Hepatic stellate cell (primary cell): ENCODE measurements around the gene PARP3.

Source experiments
- DNase-seq: peaks from one replicate; pipeline ENCODE4 v3.0.0; 2011; ENCODE audit warnings: low spot score

PARP3 gene

DNA sequence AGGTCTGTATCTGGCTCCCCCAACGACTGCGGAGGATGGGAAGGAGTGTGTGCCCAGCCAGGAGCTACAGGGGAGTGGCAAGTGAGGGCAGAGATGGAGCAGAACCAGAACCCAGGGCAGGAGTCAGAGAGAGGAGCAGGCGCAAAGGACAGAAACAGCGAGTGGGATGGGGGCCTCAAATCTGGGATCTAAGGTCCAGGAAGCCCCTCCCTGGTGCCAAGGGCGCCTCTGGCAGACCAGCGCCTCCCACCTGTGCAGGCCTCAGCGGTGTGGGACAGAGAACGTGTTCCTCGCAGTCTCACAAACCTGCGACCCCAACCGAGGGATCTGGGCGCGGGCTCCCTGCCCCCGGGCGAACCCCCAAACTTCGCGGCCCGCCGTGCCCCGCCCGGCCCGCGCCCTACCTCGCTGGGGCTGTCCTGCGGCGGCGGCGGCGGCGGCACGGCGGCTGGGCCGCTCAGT, 24.8 kb downstream of the PARP3 start:
- DNase-seq = no peak

DNA sequence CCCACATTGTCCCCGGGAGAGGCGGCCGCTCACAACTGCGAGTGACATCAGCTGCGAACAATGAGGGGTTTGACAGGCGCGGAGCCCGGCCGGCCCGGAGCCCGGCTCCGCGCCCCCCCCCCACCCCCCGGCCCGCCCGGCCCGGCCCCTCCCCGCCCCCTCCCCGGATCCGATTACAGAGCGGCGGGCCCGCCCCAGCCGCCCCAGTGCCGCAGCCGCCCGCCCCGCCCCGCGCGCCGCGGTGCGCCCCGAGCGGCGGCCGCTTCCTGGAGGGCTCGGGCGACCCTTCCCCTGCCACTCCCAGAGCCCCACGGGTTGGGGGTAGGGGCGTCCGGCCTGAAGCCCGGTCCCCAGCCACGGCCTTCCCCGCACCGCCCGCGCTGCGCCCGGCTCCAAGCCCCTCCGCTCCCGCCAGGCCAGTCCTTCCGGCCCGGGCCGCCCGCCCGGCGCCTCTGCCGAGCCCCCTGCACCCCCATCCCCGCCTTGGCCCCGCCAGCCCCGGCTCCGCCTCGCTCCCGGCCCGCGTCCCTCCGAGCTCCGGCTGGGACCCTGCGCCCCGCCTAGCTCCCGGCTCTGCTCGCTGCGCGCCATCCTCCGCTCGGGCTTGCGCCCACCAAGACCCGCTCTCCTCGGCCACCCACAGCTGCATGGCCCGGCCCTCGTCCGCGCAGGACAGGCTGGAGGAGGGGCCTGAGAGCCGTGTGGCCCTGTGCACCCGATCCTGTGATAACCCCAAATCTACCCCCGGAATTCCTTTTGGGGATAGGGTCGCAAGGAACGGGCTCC, 25.4 kb downstream of the PARP3 start, which contains the start of gene PCBP4:
PCBP4 (minus strand) TSS at position 71 of the 786 bp plus-strand sequence. CDS start 6,214 bp downstream, outside the sequence.
- peak; percentile 72 for DNase-seq

DNA sequence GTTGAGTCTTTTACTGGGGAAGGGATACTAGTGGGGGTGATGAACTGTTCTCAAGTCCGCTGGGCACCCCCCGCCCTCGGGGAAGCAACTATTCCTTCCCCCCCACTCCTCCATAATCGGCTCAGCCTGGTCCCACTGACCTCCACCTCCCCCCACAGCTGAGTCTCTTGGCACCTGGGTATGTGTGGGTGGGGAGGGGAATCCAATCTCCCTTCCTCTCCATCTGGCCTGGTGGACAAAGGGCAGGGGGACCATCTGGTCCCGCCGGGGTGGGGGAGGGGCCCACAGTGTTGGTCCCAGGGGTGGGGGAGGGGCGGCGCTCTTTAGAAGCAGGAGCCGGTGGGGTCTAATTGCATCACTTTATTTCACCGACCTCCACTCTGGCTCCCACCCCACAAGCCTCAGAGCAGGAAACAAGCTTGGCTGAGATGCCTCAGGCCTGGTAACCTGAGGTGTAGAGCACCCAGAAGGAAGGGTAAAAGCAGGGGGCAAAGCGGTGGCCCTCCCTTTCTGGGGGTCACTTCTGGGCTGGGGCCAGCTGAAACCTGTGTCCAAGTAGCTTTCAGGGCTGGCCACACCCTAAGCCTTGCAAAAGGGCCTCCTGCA, 26.1 kb downstream of the PARP3 start:
- DNase-seq = no peak

DNA sequence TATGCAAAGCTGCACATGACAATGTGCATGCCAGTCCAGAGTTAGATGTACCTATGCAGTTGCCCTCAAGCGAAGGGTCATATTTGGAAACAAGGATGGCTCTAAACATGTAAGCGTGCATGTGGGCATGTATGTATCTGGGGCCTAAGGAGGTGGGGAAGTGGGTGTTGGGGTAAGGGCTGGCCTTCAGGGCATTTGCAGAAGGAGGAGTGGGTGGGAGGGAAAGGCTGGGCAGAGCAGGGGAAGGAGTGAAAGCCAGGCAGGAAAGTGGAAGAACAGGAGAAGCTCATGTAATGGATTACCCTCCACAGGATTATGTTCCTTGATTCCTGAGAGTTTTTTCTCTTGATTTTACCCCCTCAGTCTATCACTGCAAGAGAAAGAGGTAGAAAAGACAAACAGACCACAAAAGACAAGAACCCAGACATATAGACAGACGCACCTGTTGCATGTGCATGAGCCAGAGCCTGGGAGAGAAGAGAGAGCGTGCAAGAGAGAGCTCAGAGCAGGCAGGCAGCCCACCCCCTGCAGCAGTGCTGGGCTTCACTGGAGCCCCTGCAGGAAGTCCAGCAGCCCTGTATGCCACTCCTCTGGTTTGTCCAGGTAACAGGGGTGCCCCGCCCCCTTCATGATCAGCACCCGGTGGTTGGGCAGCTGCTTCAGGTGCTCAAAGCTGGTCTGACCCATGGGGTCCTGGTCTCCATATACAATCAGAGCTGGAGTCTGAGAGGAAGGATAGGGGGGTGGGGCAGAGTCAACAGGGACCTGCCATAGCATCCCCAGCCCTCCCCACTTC, 26.9 kb downstream of the PARP3 start:
- DNase-seq = no peak

DNA sequence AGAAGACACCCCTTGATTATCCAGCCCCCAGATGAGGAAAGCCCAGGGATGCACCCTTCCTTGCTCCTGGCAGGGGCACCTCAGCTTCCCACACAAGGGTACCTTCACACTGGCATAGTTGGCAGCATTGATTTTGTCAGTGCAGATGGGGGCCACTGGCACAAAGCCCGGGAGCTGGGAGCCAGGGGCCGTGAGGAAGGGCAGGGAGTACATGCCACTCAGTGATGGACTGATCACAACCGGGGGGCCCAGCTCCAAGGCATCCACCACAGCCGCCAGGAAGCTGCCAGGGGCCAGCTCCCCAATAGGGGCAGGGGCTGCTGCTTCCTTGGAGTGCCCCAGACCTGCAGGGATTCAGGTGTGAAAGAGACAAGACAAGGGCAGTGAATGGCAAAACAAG, 27.7 kb downstream of the PARP3 start:
- no peak for DNase-seq

DNA sequence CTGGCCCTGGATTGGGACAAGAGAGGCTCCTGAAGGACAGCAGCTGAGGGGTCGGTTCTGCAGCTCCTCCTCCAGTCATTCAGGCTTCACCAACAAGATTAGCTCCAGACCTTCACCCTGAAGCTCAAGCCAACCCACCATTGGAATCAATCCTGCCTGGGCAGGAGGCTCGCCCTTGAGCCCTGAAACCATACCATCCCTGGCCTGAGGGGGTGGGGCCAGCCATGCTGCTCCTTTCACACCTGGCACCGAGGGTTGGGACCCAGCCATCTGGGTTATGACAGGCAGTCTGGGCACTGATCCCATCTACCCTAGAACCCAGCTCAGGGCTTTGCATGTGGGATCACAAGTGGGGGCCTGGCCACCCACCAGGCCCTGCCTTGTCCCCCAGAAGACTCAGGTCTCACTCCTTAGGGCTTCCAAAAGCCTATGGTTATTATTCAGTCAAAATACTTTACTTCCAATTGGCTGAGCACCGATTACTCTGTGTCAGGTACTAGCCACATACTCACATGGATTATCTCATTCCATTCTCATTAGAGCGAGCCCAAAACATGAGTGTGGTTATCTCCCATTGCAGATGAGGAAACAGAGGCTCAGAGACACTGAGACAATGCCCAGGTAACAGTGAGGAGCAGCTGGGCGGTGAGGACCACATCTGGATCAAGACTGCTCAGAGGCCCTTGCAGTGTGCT, 28.6 kb downstream of the PARP3 start:
- no peak for DNase-seq

DNA sequence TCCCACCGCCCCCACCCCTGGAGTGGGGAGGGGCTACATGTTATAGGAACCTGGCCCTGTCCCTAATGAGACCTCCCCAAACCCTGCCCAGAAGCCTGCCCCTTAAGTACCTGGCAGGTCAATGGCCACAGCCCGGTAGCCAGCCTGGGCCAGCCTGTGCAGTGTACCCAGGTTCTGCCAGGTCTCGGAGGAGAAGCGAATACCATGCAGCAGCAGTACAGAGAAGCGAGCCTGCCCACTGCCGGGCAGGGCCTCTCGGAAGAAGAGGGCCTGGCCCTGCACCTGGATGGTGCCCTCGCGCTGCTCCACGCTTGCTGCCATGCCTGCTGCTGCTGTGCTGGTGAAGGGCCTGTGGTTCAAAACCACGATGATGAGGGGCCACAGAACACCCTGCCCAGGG, 29.2 kb downstream of the PARP3 start:
- no peak for DNase-seq

DNA sequence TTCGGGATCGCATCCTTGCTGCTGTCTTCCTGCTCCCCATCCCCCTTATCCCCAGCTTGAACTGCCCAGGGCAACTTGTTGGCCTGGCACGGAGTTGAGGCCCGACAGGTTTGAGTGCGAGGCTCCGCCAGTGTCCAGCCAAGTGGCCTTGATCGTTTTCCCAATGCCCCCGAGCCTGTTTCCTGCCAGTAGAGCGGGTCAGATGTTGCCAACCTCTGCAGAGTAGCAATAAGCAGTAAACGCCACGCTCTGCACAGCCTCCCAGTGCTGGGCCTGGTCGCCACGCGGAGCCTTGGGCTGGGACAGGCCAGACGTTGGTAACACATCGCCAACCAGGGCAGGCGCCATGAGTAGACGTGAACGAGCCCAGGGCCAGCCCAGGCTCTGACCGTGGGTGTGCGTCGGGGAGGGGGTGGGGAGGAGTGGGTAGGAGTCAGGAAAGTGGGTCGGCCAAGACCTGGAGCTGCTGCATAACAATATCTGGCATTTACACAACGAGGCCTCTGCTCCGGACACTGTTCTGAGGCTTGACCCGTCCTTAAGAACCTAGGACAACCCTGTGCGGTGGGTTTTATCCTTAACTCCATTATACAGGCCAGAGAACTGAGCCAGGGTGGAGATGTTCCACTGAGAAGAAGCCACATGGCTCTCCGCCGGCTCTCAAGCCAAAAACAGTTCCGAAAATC, 32.3 kb downstream of the PARP3 start:
- DNase-seq = no peak

DNA sequence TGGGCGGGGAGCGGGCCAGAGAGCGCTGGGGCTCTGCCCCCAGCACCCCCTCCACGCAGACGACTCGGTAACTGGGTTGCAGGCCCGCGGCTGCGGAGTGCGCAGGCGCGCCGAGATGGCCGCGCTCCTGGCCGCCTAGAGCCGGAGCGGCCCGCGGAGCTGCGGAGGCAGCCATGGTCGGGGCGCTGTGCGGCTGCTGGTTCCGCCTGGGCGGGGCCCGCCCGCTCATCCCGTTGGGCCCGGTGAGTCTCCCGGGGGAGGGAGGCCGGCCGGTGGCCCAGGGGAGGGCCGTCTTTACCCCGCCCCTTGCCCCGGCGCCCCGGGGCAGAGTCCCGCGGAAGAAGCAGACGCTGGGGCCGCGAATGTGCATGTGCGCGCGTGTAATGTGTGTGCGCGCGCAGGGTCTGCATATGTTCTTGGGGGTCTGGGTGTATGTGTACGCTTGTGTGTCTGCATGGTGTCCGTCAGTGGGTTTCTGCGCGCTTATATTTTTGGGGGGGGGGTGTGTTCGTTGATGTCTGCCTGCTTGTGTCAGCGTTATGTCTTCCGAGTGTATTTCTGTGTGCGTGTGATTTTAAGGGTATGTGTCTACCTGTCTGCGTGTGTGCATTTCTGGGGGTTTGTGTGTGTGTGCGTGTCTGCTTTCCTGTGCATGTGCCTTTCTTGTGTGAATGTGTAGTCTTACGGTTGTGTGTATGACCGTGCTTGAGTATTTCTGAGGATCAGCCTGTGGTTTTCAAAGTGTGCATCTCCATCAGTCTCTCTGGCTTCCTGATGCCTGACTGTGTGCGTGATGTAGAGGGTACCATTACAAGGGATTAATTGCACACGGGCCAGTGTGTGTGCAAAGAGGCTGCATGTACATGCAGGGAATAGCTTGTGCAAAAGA, 33.0 kb downstream of the PARP3 start, which contains the start of gene ABHD14A:
ABHD14A (plus strand) TSS at position 102 of the 889 bp plus-strand sequence; CDS start at position 174, 72 bp downstream.
- peak; percentile 90 for DNase-seq

DNA sequence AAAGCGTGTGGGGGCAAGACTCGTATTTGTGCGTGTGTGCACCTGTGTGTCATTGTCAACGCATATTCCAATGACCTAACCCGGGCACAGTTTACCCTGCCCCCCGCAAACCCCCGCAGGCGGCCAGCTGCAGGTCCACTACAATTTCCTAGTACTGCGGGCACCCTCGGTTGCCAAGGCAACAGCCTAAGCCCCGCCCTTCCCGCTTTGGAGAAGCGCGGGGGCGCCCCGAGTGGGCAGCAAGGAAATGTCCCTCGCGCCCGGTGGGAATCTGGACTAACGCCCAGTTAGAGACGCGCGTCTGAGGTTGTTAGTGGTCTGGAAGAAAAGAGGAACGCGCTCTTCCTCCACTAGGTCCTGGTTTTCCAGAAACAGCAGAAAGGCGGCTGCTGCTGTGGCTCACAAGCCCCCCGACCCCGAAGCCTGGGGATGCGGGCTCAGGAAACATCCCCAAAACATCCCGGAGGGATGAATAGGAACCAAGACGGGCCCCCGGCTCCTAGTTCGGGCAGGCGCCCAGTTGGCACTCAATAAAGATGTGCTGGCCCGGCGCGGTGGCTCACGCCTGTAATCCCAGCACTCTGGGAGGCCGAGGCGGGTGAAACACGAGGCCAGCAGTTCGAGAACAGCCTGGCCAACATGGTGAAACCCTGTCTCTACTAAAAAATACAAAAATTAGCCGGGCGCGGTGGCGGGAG, 33.8 kb downstream of the PARP3 start:
- DNase-seq = peak; percentile 74

DNA sequence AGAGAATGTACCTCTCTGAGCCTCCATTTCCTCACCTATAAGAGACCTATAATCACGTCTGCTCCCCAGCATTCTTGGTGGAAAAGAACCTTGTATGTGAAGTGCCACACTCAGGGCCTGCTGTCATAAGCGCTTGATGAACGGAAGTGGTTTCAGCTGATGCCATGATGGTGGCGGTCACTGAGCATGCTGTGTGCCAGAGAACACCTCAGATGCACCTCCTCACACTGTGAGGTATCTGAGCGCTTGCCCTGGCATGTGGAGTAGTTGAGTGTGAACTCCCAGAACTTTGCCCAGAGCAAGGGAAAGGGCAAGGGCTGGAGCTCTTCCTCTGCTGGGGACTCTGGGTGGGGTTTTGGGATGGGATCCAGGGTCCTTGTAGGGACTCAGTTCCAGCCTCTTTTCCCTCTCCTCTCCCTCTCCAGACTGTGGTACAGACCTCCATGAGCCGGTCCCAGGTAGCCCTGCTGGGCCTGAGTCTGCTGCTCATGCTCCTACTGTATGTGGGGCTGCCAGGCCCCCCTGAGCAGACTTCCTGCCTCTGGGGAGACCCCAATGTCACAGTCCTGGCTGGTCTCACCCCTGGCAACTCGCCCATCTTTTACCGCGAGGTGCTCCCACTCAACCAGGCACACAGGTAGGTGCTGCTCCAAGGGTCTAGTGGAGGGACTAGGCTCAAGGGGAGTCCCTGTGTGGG, 35.4 kb downstream of the PARP3 start:
- no peak for DNase-seq

DNA sequence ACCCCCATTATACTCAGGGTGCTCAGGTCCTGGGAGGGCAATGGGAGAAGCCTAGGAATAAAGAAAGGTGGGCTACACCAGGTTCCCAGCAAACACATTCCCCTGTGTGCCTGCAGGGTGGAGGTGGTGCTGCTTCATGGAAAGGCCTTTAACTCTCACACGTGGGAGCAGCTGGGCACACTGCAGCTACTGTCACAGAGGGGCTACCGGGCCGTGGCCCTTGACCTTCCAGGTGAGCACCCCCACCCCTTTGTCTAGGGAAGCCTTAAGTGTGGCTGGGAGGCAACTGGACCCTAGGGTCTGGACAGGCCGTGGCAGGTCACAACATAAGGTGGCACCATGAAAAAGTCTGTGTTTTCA, 36.0 kb downstream of the PARP3 start:
- no peak for DNase-seq

DNA sequence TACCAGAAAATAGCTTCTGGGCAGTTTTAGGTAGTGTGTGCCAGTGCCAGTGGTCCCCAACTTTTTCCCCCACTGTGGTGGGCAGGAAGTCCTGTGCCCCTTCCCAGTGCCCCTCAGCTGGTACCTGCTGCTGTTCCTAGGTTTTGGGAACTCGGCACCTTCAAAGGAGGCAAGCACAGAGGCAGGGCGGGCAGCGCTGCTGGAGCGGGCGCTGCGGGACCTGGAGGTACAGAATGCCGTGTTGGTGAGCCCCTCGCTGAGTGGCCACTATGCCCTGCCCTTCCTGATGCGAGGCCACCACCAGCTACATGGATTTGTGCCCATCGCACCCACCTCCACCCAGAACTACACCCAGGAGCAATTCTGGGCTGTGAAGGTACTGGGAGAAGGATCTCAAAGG, 38.1 kb downstream of the PARP3 start:
- DNase-seq = no peak

DNA sequence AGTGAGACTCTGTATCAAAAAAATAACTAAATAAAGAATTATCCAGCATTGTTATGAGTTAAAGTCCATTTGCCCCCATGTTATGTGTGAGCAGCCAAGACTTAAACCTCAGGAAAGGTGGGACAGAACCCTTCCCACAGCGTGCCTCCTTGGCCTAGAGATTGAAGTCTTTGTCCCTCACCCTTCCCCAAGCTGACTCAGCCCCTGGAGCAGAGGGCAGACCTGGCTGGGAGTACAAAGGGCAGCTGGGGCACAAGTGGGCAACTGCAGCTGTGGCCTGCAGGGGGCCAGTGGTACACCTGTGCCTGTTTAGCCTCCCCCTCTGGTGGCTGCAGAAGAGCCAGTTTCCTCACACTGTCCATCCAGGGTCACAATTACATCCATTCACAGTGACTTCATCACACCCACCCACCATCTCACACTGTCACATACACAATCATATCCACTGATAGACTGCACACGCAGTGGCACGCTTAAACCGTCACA, 40.2 kb downstream of the PARP3 start:
- peak; percentile 55 for DNase-seq

DNA sequence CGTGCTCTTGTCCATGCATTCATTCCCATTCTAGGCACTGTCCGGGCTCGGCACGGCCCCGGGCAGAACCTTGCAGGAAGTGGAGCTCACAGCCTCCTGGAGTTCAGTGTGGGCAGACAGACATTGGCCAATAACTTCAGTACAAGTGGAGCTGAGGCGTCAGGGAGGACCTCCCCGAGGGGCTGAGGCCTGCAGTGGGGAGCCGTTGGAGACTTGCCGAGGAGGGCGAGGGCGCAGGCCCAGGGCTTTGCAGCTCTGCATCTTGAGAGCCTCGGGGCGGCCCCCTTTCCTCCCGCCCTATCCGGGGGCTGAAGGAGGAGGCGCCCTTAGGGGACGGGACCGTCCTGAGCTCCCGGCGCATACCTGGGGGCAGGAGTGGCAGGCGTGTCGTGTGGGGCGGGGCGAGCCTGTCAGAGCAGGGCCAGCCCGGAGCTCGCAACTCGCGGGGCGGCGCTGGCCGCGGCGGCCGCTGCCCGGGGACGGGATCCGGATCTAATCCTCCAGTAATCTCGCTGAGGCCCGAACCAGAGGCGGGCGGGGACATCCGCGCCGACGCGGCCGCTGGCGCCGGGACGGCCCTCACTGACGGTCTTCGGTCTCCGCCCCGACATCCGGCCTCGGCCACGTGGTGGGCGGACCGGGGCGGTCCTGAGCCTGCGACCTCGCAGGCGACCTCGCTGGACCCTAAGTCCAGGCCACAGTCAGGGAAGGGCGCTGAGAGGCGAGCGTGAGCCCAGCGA, 40.8 kb downstream of the PARP3 start, which contains the start of gene ACY1:
ACY1 (plus strand) TSS at position 698 of the 740 bp plus-strand sequence. CDS start 530 bp downstream, outside the sequence.
- peak; percentile 99 for DNase-seq

DNA sequence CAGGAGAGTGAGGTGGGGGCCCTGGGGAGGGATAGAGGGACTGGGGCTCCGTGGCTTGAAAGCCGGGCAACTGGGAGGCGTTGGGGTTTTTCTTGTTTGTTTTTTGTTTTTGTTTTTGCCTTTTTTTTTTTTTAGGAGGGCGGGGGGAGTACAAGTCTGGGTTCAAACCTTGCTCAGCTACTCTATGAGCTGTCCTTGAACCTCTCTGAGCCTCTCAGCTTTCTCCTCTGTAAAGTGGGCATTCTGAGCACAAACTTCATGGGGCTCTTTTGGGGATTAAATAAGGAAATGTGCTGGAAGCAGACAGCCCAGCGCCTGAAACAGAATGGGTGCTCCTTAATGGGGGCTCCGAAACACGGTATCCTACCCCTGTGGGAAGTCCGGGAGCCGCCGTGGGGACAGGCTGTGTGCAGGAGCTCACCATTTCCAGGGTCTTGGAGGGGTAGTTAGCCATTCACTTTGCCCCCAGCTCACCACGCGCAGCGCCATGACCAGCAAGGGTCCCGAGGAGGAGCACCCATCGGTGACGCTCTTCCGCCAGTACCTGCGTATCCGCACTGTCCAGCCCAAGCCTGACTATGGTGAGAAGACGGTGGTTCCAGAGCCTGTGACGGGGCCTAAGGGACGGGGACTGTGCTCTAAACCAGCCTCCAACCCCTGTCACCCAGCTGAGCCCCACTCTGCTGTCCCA, 41.6 kb downstream of the PARP3 start:
- DNase-seq = peak; percentile 28

DNA sequence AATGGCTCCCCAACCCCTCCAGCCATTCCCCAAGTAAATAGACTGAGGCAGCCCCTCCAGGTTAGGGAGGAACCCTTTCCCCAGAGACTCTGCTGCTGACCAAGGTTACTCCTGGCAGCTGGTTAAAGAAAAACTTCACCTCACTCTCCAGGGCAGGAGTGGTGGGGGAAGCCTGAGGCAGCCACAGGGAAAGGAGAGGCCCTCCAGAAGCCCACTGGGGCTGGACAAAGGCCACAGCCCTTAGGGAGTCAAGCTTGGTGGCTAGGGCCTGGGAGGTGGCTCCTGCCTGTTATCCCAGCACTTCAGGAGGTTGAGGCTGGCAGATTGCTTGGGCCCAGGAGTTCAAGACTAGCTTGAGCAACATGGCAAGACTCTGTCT, 42.1 kb downstream of the PARP3 start:
- no peak for DNase-seq

DNA sequence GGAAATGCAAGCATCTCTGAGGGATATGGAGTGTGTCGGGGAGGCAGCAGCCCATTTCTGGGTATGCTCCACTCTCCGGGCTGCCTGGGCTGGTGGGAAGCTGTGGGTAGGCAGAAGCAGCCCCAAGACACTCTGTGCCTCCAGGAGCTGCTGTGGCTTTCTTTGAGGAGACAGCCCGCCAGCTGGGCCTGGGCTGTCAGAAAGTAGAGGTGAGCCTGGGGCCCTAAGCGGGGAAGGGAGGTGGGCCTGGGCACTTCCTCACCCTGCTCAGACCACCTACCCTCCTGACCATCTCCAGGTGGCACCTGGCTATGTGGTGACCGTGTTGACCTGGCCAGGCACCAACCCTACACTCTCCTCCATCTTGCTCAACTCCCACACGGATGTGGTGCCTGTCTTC, 42.9 kb downstream of the PARP3 start:
- no peak for DNase-seq
